ENCODE data around the gene VSTM2B.

DNA sequence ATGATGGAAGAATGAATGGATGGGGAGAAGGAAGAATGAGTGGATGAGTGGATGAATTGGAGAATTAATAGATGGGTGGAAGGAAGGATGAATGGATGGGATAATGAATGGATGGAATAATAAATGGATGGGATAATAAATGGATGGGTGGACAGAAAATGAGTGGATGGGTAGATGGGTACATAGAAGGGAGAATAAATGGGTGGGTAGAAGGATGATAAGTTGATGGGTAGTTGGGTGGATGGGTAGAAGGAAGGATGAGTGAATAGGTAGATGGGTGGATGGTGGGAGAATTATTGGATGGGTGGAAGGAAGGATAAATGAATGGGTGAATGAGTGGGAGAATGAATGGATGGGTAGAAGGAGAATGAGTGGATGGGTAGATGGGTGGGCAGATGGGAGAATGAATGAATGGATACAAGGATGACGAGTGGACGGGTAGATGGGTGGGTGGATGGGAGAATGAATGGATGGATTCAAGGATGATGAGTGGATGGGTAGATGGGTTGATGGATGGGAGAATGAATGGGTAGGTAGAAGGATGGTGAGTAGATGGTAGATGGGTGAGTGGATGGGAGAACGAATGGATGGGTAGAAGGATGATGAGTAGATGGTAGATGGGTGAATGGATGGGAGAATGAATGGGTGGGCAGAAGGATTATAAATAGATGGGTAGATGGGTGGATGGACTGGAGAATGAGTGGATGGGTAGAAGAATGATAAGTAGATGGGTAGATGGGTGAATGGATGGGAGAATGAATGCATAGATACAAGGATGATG lies 15.9 kb downstream of the VSTM2B start:
- TF ChIP-seq, protein P1, sequence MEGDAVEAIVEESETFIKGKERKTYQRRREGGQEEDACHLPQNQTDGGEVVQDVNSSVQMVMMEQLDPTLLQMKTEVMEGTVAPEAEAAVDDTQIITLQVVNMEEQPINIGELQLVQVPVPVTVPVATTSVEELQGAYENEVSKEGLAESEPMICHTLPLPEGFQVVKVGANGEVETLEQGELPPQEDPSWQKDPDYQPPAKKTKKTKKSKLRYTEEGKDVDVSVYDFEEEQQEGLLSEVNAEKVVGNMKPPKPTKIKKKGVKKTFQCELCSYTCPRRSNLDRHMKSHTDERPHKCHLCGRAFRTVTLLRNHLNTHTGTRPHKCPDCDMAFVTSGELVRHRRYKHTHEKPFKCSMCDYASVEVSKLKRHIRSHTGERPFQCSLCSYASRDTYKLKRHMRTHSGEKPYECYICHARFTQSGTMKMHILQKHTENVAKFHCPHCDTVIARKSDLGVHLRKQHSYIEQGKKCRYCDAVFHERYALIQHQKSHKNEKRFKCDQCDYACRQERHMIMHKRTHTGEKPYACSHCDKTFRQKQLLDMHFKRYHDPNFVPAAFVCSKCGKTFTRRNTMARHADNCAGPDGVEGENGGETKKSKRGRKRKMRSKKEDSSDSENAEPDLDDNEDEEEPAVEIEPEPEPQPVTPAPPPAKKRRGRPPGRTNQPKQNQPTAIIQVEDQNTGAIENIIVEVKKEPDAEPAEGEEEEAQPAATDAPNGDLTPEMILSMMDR (conservative IDR thresholded peaks at IDR 0.05 in 1 of 2, IDR thresholded peaks at IDR 0.05 in 1 of 2; ENCODE audit: extremely low read depth in 1 of 2, insufficient read depth in 1 of 2, low read depth in 1 of 2, low read length in 2 of 2) = no peak
- TF ChIP-seq EZH2 (IDR thresholded peaks at IDR 0.05; ENCODE audit: borderline replicate concordance, low read length) = no peak
